ENCODE measurements around the gene RASSF10. TPM values are rescaled to one million over a fixed set of nuclear protein-coding genes. Genes with fewer than 3 reads are reported as not detected.

The RASSF10 gene
- total and polyA plus RNA-seq, 2 experiments from 2014 or later = not detected

DNA sequence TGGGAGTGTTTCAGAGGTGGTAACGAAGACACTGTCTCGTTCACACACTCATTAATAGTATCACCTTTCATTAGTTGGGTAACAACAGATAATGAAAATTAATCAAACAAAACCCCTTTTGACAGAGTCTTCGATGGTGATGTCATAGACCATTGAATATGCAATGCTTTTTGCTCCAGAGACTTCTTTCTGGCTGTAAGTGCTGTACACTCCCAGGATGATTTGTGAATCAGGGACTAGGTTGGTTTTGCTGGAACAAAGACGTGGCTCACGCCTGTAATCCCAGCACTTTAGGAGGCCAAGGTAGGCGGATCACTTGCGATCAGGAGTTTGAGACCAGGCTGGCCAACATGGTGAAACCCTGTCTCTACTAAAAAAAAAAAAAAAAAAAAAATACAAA is 9.5 kb upstream of the RASSF10 start:
- Histone ChIP-seq H3F3A (ENCODE audit: insufficient read depth) (no peaks in the 10 kb centered on the region), H3K9me3 (ENCODE audit: low read depth) (no peaks in the 10 kb centered on the region), H3K4me1 (ENCODE audit: insufficient read depth) (no peaks in the 10 kb centered on the region), H3K4me3 (no peak overlapping the region), H3K79me2 (ENCODE audit: insufficient read depth) (no peaks in the 10 kb centered on the region), H2AFZ (no peak overlapping the region), H3K9ac (no peak overlapping the region), H3K27ac (no peak overlapping the region), H3K27me3 (replicated peaks; ENCODE audit: insufficient read depth) (peaks cover 27% of the 10 kb centered on the region), H4K20me1 (ENCODE audit: insufficient read depth) (no peaks in the 10 kb centered on the region), H3K4me2 (ENCODE audit: unreplicated experiment) (no peak overlapping the region), H3K9me2 (ENCODE audit: insufficient read depth) (no peaks in the 10 kb centered on the region), H3K36me3 (ENCODE audit: low read depth) (no peaks in the 10 kb centered on the region)
- in situ Hi-C loops (cut with MboI) = no loop called here
- 68 to 69% methylated on average over 7 of the region's 7 CpGs for WGBS, 2 experiments (ENCODE audit: low coverage in 1 of 2, low lambda C conversion rate in 2 of 2, missing lambda C conversion rate in 2 of 2)
- DNase-seq = no peak
- no peak for TF ChIP-seq EZH2phosphoT487 (IDR thresholded peaks at IDR 0.05; ENCODE audit: insufficient read depth, low read depth)
- no peak for TF ChIP-seq EZH2 (IDR thresholded peaks at IDR 0.05; ENCODE audit: insufficient read depth, poor library complexity, severe bottlenecking)

GRCh38 chr11:13000116-13000515 is 9.0 kb upstream of the RASSF10 start:
- H3K4me1 ChIP-seq (ENCODE audit: insufficient read depth) = no peaks in the 10 kb centered on the region
- peaks cover 31% of the 10 kb centered on the region for H3K27me3 ChIP-seq (replicated peaks; ENCODE audit: insufficient read depth)
- no peaks in the 10 kb centered on the region for H3K79me2 ChIP-seq (ENCODE audit: insufficient read depth)
- TF ChIP-seq EZH2phosphoT487 (IDR thresholded peaks at IDR 0.05; ENCODE audit: insufficient read depth, low read depth) = no peak
- TF ChIP-seq EZH2 (IDR thresholded peaks at IDR 0.05; ENCODE audit: insufficient read depth, poor library complexity, severe bottlenecking) = no peak
- no peaks in the 10 kb centered on the region for H3K9me2 ChIP-seq (ENCODE audit: insufficient read depth)
- no peaks in the 10 kb centered on the region for H3K9me3 ChIP-seq (ENCODE audit: low read depth)
- no peak overlapping the region for H3K9ac ChIP-seq
- no peaks in the 10 kb centered on the region for H3K36me3 ChIP-seq (ENCODE audit: low read depth)
- WGBS, 2 experiments (ENCODE audit: low coverage in 1 of 2, low lambda C conversion rate in 2 of 2, missing lambda C conversion rate in 2 of 2) = 75% methylated on average over 3 of the region's 3 CpGs
- no peaks in the 10 kb centered on the region for H3F3A ChIP-seq (ENCODE audit: insufficient read depth)
- H3K4me3 ChIP-seq = no peak overlapping the region
- no peak overlapping the region for H3K4me2 ChIP-seq (ENCODE audit: unreplicated experiment)
- H2AFZ ChIP-seq = no peak overlapping the region
- H3K27ac ChIP-seq = no peak overlapping the region
- H4K20me1 ChIP-seq (ENCODE audit: insufficient read depth) = no peaks in the 10 kb centered on the region
- no peak for DNase-seq
- in situ Hi-C loops (cut with MboI) = no loop called here

GRCh38 chr11:13000721-13001120 is 8.4 kb upstream of the RASSF10 start:
- no peaks in the 10 kb centered on the region for H3K4me1 ChIP-seq (ENCODE audit: insufficient read depth)
- 25 to 28% methylated on average over 5 of the region's 5 CpGs for WGBS, 2 experiments (ENCODE audit: low coverage in 1 of 2, low lambda C conversion rate in 2 of 2, missing lambda C conversion rate in 2 of 2)
- H3K9me3 ChIP-seq (ENCODE audit: low read depth) = no peaks in the 10 kb centered on the region
- no peak overlapping the region for H3K4me3 ChIP-seq
- in situ Hi-C loops (cut with MboI) = no loop called here
- no peak overlapping the region for H3K9ac ChIP-seq
- H3K79me2 ChIP-seq (ENCODE audit: insufficient read depth) = no peaks in the 10 kb centered on the region
- H3K36me3 ChIP-seq (ENCODE audit: low read depth) = no peaks in the 10 kb centered on the region
- no peak overlapping the region for H3K4me2 ChIP-seq (ENCODE audit: unreplicated experiment)
- peaks cover 35% of the 10 kb centered on the region for H3K27me3 ChIP-seq (replicated peaks; ENCODE audit: insufficient read depth)
- TF ChIP-seq EZH2 (IDR thresholded peaks at IDR 0.05; ENCODE audit: insufficient read depth, poor library complexity, severe bottlenecking) = no peak
- TF ChIP-seq EZH2phosphoT487 (IDR thresholded peaks at IDR 0.05; ENCODE audit: insufficient read depth, low read depth) = no peak
- H3F3A ChIP-seq (ENCODE audit: insufficient read depth) = no peaks in the 10 kb centered on the region
- DNase-seq = no peak
- no peaks in the 10 kb centered on the region for H3K9me2 ChIP-seq (ENCODE audit: insufficient read depth)
- no peaks in the 10 kb centered on the region for H4K20me1 ChIP-seq (ENCODE audit: insufficient read depth)
- no peak overlapping the region for H2AFZ ChIP-seq
- H3K27ac ChIP-seq = no peak overlapping the region

GRCh38 chr11:13003736-13004493 is 5.2 kb upstream of the RASSF10 start:
- no peaks in the 10 kb centered on the region for H3K4me1 ChIP-seq (ENCODE audit: insufficient read depth)
- H3F3A ChIP-seq (ENCODE audit: insufficient read depth) = no peaks in the 10 kb centered on the region
- no peaks in the 10 kb centered on the region for H3K9me2 ChIP-seq (ENCODE audit: insufficient read depth)
- H3K4me2 ChIP-seq (ENCODE audit: unreplicated experiment) = no peak overlapping the region
- TF ChIP-seq EZH2phosphoT487 (IDR thresholded peaks at IDR 0.05; ENCODE audit: insufficient read depth, low read depth) = no peak
- no peak for TF ChIP-seq EZH2 (IDR thresholded peaks at IDR 0.05; ENCODE audit: insufficient read depth, poor library complexity, severe bottlenecking)
- no peaks in the 10 kb centered on the region for H3K9me3 ChIP-seq (ENCODE audit: low read depth)
- in situ Hi-C loops (cut with MboI) = no loop called here
- no peak overlapping the region for H3K9ac ChIP-seq
- no peak overlapping the region for H2AFZ ChIP-seq
- WGBS, 2 experiments (ENCODE audit: low coverage in 1 of 2, low lambda C conversion rate in 2 of 2, missing lambda C conversion rate in 2 of 2) = 40 to 43% methylated on average over 4 of the region's 4 CpGs
- no peaks in the 10 kb centered on the region for H4K20me1 ChIP-seq (ENCODE audit: insufficient read depth)
- H3K27ac ChIP-seq = no peak overlapping the region
- no peaks in the 10 kb centered on the region for H3K79me2 ChIP-seq (ENCODE audit: insufficient read depth)
- H3K36me3 ChIP-seq (ENCODE audit: low read depth) = no peaks in the 10 kb centered on the region
- no peak for DNase-seq
- no peak overlapping the region for H3K4me3 ChIP-seq
- peaks cover 59% of the 10 kb centered on the region for H3K27me3 ChIP-seq (replicated peaks; ENCODE audit: insufficient read depth)

Data from GM23248 (cell line).